GM19468 (cell line): ENCODE results near the gene BMS1.
"Not testable (repeated sequence)": the region's sequence is repeated elsewhere in the genome, so short reads cannot be mapped to it uniquely, and the experiment has no call there.

Experiments used
- ATAC-seq: cut with Tn5 transposase; IDR thresholded peaks from one replicate; pipeline ENCODE4 v1.9.1; 2021; ENCODE audit warnings: mild to moderate bottlenecking, moderate library complexity, moderate number of reproducible peaks; ENCODE audit not compliant: unreplicated experiment; ENCODE audit errors: extremely low read depth

The BMS1 gene

GRCh38 chr10:42790835-42791234, 8.2 kb downstream of the BMS1 start:
- ATAC-seq: no peak

GRCh38 chr10:42795701-42796100, 13.1 kb downstream of the BMS1 start:
- ATAC-seq: no peak

GRCh38 chr10:42801135-42801534, 18.5 kb downstream of the BMS1 start:
- no peak for ATAC-seq

- ATAC-seq: no peak
Observed at GRCh38 chr10:42802876-42803275, 20.3 kb downstream of the BMS1 start.

- peak; percentile 34 for ATAC-seq
Observed at GRCh38 chr10:42809676-42810075, 27.1 kb downstream of the BMS1 start.

- ATAC-seq: no peak
Observed at GRCh38 chr10:42812028-42812427, 29.4 kb downstream of the BMS1 start.

- ATAC-seq: not testable (repeated sequence)
Observed at GRCh38 chr10:42813989-42814687, 31.5 kb downstream of the BMS1 start.

GRCh38 chr10:42816334-42816733, 33.7 kb downstream of the BMS1 start:
- not testable (repeated sequence) for ATAC-seq

GRCh38 chr10:42816912-42817311, 34.3 kb downstream of the BMS1 start:
- ATAC-seq: no peak

- ATAC-seq: not testable (repeated sequence)
Observed at GRCh38 chr10:42817417-42817816, 34.8 kb downstream of the BMS1 start.

- ATAC-seq: not testable (repeated sequence)
Observed at GRCh38 chr10:42826759-42827158, 44.2 kb downstream of the BMS1 start.

- ATAC-seq: no peak
Observed at GRCh38 chr10:42827201-42827600, 44.6 kb downstream of the BMS1 start.

- ATAC-seq: not testable (repeated sequence)
Observed at GRCh38 chr10:42828391-42828790, 45.8 kb downstream of the BMS1 start.

GRCh38 chr10:42830237-42830636, 47.6 kb downstream of the BMS1 start:
- no peak for ATAC-seq

GRCh38 chr10:42836096-42836495, 53.5 kb downstream of the BMS1 start:
- no peak for ATAC-seq

GRCh38 chr10:42836771-42837468, 54.3 kb downstream of the BMS1 start:
- ATAC-seq: no peak

GRCh38 chr10:42844810-42845209, 62.2 kb downstream of the BMS1 start:
- ATAC-seq: not testable (repeated sequence)

- ATAC-seq: not testable (repeated sequence)
Observed at GRCh38 chr10:42847261-42847660, 64.7 kb downstream of the BMS1 start.

- ATAC-seq: no peak
Observed at GRCh38 chr10:42850931-42851330, 68.3 kb downstream of the BMS1 start.

- ATAC-seq: no peak
Observed at GRCh38 chr10:42859256-42859655, 76.7 kb downstream of the BMS1 start.

GRCh38 chr10:42860016-42860415, 77.4 kb downstream of the BMS1 start:
- not testable (repeated sequence) for ATAC-seq

- ATAC-seq: not testable (repeated sequence)
Observed at GRCh38 chr10:42862801-42863200, 80.2 kb downstream of the BMS1 start.
